Measurements from ENCODE around the gene EPHB4.
"Not testable (repeated sequence)": the region's sequence is repeated elsewhere in the genome, so short reads cannot be mapped to it uniquely, and the experiment has no call there.

Gene EPHB4

GRCh38 chr7:100863406-100863950 is 36.2 kb upstream of the EPHB4 start:
- DNase-seq = no peak
- TF ChIP-seq GATA1 (IDR thresholded peaks at IDR 0.05; ENCODE audit: low read depth, low read length) = no peak
- TF ChIP-seq POLR2A (IDR thresholded peaks at IDR 0.05; ENCODE audit: low read length) = no peak

DNA sequence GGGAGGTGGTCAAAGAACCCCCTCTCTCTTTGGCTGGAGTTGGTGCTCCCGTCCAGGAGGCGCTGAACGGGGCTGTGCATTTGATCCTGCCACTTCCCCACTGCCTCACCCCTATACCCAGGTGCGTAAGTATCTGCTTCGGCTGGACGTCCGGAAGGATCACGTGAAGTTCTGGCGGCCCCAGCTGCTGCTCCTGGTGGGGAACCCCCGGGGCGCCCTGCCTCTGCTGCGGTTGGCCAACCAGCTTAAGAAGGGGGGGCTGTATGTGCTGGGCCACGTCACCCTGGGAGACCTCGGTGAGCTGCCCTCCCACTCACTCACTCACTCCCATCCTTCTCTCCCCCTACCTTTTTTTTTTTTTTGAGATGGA is 34.3 kb upstream of the EPHB4 start:
- TF ChIP-seq POLR2A (IDR thresholded peaks at IDR 0.05; ENCODE audit: low read length) (no peak), GATA1 (IDR thresholded peaks at IDR 0.05; ENCODE audit: low read depth, low read length) (no peak)
- no peak for DNase-seq

GRCh38 chr7:100860702-100861615 is 33.6 kb upstream of the EPHB4 start:
- TF ChIP-seq POLR2A (IDR thresholded peaks at IDR 0.05; ENCODE audit: low read length) (no peak), GATA1 (IDR thresholded peaks at IDR 0.05; ENCODE audit: low read depth, low read length) (no peak)
- no peak for DNase-seq

GRCh38 chr7:100859856-100860255 is 32.5 kb upstream of the EPHB4 start:
- TF ChIP-seq GATA1 (IDR thresholded peaks at IDR 0.05; ENCODE audit: low read depth, low read length) = no peak
- TF ChIP-seq POLR2A (IDR thresholded peaks at IDR 0.05; ENCODE audit: low read length) = no peak
- no peak for DNase-seq

DNA sequence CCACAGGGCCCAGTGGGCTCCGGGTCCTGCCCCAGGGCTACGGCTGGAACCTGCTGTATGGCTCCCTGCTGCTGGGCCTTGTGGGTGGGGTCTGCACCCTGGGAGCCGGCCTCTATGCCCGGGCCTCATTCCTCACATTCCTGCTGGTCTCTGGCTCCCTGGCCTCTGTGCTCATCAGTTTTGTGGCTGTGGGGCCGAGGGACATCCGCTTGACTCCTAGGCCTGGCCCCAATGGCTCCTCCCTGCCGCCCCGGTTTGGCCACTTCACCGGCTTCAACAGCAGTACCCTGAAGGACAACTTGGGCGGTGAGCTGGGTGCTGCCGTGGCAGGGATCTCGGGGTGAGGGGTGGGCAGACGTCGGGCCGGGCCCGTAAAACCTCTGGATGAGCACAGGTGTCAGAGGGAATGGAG is 29.6 kb upstream of the EPHB4 start:
- TF ChIP-seq GATA1 (IDR thresholded peaks at IDR 0.05; ENCODE audit: low read depth, low read length) (no peak), POLR2A (IDR thresholded peaks at IDR 0.05; ENCODE audit: low read length) (no peak)
- no peak for DNase-seq

GRCh38 chr7:100855515-100855914 is 28.2 kb upstream of the EPHB4 start:
- TF ChIP-seq POLR2A (IDR thresholded peaks at IDR 0.05; ENCODE audit: low read length) = no peak
- TF ChIP-seq GATA1 (IDR thresholded peaks at IDR 0.05; ENCODE audit: low read depth, low read length) = no peak
- no peak for DNase-seq

DNA sequence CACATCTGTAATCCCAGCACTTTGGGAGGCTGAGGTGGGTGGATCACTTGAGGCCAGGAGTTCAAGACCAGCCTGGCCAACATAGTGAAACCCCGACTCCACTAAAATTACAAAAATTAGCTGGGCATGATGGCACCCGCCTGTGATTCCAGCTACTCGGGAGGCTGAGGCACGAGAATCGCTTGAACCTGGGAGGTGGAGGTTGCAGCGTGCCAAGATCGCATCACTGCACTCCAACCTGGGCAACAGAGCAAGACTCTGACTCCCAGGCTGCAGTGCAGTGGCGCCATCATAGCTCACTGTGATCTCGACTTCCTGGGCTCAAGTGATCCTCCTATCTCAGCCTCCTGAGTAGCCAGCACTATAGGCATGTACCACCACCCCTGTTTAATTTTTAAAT is 27.6 kb upstream of the EPHB4 start:
- DNase-seq = not testable (repeated sequence)

DNA sequence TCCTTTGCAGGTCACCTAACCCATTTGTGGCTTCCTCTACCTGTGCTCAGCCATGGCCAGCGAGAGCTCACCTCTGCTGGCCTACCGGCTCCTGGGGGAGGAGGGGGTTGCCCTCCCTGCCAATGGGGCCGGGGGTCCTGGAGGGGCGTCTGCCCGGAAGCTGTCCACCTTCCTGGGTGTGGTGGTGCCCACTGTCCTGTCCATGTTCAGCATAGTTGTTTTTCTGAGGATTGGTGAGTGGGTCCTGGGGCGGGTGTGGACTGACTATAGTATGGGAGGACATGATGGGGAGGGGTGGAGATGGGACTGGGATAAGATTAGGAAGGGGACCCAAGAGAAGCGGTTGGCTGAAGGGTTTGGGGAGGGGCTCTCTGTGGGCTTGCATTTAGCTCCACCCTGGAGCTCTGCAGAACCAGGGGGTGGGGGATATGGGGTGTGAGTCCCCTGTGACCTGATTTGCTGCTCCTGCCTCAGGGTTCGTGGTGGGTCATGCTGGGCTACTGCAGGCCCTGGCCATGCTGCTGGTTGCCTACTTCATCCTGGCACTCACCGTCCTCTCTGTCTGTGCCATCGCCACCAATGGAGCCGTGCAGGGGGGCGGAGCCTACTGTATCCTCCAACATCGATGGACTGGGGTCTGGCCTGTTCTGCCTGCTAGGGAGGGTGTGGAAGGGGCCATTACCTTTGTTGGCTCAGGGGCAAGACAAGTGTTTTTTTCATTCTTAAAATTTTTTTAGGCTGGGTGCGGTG is 27.0 kb upstream of the EPHB4 start:
- no peak for DNase-seq
- TF ChIP-seq POLR2A (IDR thresholded peaks at IDR 0.05; ENCODE audit: low read length) (no peak), GATA1 (IDR thresholded peaks at IDR 0.05; ENCODE audit: low read depth, low read length) (no peak)

DNA sequence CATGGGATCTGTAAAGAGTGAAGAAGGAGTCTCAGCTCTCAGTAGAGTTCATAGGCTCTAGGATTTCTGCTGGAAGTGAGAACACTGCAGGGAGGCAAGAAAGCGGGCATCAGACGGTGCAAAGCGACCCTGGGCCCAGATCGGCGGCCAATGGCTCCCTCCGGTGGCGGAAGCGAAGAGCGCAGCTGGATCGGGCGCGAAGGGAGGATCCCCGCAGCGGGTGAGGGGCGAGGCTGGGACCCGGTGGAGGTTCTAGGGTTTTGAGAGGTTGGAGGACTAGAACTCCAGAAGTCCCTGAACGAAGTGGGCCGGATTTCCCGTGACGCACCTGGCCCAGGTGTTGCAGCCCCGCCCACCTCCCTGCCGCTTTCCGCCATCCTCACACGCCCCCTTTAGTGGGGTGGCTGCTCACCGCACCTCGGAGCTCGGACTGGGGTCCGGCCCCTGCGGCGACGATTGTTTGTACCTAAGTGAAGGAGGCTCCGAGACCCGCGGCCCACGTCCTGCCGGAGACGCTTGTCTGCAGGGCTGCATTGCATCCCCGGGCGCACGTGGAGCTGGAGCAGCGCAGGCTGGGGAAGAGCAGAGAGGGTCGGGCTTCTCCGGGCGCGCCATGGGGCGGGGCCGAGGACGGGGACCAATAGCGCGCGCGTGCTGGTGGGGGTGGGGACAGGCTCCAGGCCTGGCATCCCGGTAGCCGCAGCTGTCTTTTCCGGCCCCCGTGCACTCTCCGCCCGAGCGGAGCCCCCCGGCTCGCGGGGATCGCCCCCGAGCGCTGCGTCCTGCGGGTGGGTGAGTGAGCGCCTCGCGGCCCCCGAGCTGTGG is 24.9 kb upstream of the EPHB4 start, which contains the start of gene SLC12A9:
Gene SLC12A9, plus strand, starts transcription at position 666 of the 825 bp plus-strand sequence. CDS start 1,485 bp downstream, outside the sequence.
- peak; percentile 83 to 86 for DNase-seq

DNA sequence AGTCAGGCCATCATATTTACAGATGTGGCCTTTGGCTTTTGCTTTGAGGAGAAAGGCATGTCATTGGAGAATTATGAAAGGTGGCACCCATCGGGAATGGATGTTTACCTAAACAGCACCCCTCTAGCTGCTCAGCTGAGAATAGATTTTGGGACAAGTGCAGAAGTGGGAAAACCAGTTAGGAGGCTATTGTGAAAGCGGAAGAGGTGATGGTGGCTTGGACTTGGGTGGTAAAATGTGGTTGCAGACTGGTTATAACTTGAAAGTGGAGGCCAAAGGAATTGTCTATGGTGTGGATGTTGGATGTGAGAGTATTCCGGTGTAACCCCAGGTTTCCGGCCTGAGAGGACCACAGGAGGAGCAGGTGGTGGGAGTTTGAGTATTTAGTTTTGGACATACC is 20.0 kb upstream of the EPHB4 start:
- TF ChIP-seq POLR2A (IDR thresholded peaks at IDR 0.05; ENCODE audit: low read length) (no peak), GATA1 (IDR thresholded peaks at IDR 0.05; ENCODE audit: low read depth, low read length) (no peak)

More for the DNA sequence above, 24.9 kb upstream of the EPHB4 start, which contains the start of gene SLC12A9:
- TF ChIP-seq POLR2A (IDR thresholded peaks at IDR 0.05; ENCODE audit: low read length) (no peak), GATA1 (IDR thresholded peaks at IDR 0.05; ENCODE audit: low read depth, low read length) (no peak)

GRCh38 chr7:100840470-100841100 is 13.3 kb upstream of the EPHB4 start:
- no peak for DNase-seq
- no peak for TF ChIP-seq GATA1 (IDR thresholded peaks at IDR 0.05; ENCODE audit: low read depth, low read length)

More for the DNA sequence above, 20.0 kb upstream of the EPHB4 start:
- DNase-seq = no peak

DNA sequence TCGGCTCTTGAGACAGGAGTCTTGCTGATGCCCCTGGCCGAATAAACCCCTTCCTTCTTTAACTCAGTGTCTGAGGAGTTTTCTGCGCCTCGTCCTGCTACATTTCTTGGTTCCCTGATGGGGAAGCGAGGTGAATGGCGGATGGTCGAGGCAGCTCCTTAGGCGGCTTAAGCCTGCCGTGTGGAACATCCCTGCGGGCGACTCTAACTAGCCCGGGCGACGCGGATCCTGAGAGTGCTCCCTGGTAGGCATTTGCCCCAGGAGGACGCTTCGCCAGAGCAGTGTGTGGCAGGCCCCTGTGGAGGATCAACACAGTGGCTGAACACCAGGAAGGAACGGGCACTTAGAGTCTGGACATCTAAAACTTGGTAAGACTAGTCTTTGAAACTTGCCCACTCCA is 12.0 kb upstream of the EPHB4 start:
- TF ChIP-seq GATA1 (IDR thresholded peaks at IDR 0.05; ENCODE audit: low read depth, low read length) (no peak), POLR2A (IDR thresholded peaks at IDR 0.05; ENCODE audit: low read length) (no peak)
- no peak for DNase-seq

Data from erythroblast (primary cell).